ENCODE results near the gene TOLLIP.
"Not testable (repeated sequence)": the region's sequence is repeated elsewhere in the genome, so short reads cannot be mapped to it uniquely, and the experiment has no call there.

Gene TOLLIP

DNA sequence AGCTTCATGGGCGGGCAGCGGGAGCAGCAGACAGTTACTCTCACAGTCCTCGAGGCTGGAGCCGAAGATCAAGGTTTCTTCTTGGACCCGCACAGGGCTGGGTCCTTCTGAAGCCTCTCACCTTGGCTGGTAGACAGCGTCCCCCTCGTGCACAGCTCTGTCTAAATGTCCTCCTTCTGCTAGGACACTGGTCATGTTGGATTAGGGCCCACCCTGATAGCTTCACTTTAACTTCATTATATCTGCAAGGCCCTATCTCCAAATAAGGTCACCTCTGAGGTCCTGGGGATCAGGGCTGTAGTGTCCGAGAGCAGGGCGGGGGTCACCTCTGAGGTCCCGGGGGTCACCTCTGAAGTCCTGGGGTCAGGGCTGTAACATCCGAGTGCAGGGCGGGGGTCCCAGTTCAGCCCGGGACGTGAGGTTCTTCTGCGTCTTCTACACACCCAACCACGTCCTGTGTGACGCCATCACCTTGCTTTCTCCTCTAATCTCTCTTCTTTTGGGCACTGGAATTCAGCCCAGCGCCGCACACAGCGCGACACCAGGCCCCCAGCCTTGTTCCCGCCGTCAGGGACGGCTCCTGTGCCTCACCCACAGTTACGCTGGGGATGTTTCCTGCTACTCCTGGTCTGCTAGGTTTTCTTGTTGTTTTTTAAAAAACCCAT lies 34.1 kb upstream of the TOLLIP start:
- no peak for DNase-seq

DNA sequence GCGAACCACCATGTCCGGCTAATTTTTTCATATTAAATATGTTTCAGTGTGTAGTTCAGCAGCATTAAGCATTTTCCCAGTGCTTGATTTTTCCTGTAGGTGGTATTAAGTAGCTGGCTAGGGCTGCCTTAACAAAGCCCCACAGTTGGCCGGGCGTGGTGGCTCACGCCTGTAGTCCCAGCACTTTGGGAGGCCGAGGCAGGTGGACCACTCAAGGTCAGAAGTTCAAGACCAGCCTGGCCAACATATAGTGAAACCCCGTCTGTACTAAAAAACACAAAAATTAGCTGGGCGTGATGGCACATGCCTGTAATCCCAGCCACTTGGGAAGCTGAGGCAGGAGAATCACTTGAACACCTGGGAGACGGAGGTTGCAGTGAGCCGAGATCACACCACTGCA lies 33.5 kb upstream of the TOLLIP start:
- DNase-seq, result no peak

DNA sequence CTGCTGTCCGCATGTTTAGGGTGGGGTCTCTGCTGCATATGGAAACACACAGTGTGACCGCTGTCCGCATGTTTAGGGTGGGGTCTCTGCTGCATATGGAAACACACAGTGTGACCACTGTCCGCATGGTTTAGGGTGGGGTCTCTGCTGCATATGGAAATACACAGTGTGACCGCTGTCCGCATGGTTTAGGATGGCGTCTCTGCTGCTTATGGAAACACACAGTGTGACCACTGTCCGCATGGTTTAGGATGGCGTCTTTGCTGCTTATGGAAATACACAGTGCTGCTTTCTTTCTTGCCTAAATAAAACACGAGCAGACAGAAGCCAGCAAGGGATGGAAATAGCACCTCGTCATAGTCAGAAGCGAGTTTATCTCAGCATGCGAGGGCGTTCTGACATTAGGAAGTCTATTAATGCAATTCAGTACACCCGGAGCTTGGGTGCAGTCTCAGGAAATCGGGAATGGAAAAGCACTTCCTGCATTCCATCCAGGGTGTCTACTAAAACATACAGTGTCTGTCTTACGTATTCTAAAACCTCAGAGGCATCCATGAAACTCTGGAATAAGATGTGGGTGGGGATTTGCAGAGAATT lies 32.6 kb upstream of the TOLLIP start:
- DNase-seq, result no peak

- DNase-seq, result not testable (repeated sequence)
Observed at GRCh38 chr11:1341226-1341625, 31.8 kb upstream of the TOLLIP start.

GRCh38 chr11:1340111-1340510 lies 30.7 kb upstream of the TOLLIP start:
- DNase-seq, result no peak

DNA sequence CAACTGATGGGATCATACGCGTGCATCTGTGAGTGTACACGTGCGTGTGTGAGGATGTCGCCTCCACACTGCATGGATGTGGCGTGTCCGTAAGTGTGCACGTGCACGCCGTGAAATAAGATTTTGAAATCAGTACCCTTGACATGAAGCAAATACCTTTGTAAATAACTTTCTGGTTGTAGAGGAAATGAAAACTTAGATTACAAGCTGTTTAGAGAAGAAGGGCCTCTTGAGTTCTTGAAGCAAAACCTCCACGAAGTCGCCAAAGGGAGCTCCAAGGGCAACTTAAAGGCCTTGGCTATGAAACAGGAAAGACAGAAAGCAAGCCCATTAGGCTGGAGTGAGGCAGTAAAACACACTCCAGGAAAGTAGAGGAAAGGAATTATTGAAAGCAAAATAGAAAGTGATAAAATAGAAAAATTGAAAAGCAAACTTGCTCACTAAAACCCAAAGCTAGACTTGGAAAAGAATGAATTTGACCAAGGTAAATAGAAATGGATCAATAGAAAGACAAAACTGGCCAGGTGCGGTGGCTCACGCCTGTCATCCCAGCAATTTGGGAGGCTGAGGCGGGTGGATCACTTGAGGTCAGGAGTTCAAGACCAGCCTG lies 29.7 kb upstream of the TOLLIP start:
- no peak for DNase-seq

- DNase-seq, result no peak
Observed at GRCh38 chr11:1338201-1339065, 29.0 kb upstream of the TOLLIP start.

DNA sequence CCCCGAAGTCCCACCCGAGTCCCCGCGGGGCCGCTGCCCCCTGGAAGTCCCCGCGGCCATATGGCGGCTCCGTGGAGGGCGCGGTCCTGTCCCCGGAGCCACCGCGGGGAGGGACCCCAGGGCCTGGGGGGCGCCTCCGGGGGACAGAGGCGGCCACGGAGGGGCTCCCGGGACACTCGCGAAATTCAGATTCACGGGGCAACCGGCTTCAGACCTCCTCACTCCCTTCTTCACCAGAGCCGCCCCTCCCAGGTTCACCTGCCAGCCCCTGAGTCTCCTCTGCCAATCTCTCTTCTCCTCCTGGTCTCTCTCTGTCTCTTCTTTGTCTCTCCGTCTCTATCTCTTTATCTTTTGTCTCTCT lies 28.2 kb upstream of the TOLLIP start:
- no peak for DNase-seq

DNA sequence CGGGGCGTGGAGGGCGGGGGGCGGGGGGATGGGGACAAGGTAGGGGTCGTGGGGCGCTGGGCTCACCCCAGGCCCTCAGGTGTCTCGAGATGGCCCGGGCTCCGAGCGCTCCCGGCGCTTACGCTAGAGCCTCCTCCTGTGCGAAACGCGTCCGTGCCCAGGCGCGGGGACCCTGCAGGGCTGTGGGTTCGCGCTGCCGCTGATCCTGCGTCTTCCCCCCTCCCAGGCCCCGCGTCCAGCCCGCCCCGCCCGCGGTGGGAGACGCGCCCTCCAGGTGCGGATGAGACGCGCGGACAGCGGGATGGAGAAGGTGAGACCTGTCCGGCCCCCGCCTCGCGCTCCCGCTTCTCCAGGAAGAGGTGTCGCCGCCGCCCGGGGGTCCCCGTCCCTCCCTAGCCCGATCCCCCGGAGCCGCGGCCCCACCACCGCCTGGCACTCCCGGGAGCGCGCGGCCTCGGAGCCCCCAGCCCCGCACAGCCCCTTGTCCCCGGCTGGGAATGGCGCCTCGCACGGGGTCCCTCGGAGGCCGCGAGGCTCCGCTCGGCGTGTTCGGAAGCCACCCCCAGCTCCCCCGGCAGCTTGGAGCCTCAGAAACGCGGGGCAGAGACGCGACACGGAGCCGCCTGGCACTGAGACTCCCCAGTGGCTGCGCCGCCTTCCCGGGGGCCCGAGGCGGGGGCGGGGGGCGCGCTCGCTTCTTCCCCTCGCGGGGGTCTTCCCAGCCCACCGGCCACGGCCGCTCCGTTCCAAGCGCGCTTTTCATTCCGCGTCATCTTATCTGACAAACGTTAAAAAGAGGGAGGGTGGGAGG lies 27.6 kb upstream of the TOLLIP start:
- DNase-seq, result no peak

GRCh38 chr11:1335811-1336761 lies 26.7 kb upstream of the TOLLIP start:
- no peak for DNase-seq

DNA sequence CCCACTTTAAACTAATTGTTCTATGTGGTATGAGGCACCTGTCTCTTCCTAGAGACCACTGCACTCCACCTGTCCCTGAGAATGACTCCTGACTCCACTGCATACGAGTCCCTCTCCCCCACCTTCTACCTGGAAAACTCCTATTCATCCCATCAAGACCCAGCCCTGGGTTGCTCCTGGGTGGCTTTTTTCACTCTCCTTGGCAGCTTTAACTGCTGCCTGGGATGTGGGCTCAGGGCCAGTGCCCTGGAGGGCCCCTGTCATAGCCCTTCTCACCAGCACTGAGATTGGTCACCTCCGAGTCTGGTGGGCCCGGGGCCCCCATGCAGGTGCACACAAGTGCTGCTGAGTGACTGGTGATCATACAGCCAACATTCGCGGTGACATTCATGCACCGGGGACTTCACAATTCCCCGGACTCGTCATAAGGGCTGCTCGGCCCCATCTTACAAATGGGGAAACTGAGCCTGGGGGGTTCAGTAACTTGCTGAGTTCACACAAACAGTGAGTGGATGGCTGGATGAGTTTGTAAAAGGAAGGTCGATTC lies 25.9 kb upstream of the TOLLIP start:
- DNase-seq, result no peak

- DNase-seq, result no peak
Observed at GRCh38 chr11:1333860-1334259, 24.4 kb upstream of the TOLLIP start.

GRCh38 chr11:1333091-1333772 lies 23.8 kb upstream of the TOLLIP start:
- no peak for DNase-seq

DNA sequence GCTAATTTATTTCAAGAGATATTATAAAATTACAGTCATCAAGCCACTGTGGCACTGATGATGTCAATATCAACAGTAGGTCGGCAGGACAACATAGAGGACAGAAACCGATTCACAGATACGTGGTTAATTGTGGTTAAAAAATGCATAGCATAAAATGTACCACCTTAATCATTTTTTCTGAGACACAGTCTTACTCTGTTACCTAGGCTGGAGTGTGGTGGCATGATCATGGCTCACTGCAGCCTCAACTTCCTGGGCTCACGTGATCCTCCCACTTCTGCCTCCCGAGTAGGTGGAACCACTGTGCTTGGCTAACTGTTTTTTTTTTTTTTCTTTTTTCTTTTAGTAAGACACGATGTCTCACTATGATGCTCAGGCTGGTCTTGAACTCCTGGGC lies 21.0 kb upstream of the TOLLIP start:
- no peak for DNase-seq

- no peak for DNase-seq
Observed at GRCh38 chr11:1327064-1327460, 17.6 kb upstream of the TOLLIP start.

DNA sequence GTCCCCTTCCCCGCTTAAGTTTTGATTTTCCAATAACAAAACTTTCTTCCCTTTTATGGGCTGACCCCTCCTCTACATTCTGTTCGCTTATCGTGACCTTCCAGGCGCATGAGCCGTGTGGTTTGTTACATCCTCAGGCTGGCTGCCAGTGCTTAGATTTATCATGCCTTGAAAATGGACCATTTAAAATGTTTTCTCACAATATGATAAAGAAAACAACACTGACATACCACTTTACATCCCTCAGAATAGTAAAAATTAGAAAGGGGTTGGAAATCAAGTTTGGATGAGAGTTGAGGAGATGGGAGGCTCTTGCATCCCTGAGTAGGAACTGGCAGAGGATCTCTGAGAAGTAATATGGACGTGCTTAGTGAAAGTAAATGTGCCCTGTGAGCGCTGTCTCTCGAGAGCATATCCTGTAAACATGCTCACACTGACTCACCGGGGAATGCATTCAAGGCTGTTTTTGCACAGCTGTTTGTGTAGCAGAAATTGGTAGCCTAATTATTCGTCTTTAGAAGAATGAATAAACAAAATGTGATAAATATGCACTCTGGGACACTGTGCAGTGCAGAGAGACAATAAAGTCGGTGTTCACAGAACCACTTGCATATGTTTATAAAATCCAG lies 17.1 kb upstream of the TOLLIP start:
- DNase-seq, result no peak

- DNase-seq, result no peak
Observed at GRCh38 chr11:1323774-1324173, 14.3 kb upstream of the TOLLIP start.

DNA sequence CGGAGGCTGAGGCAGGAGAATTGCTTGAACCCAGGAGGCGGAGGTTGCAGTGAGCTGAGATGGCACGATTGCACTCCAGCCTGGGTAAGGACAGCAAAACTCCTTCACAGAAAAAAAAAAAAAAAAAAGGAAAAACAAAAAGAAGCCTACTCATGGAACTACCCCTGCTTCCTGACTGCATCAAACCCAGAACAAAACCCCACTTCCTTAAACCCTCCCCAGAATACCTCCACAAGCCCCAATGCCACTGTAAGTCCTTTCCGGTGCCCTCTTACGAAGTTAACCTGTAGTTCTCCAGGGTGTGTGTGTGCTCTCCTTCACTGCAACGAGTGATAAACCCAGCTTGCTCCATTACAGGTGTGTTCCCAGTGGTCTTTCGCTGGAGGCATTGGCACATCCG lies 8.6 kb upstream of the TOLLIP start:
- DNase-seq, result no peak

- no peak for DNase-seq
Observed at GRCh38 chr11:1317432-1317831, 8.0 kb upstream of the TOLLIP start.

GRCh38 chr11:1310772-1311468 lies 1.5 kb upstream of the TOLLIP start:
- DNase-seq, result no peak
